GM23338 (cell line): Measurements from ENCODE around the gene GET3. TPM values are rescaled to one million over a fixed set of nuclear protein-coding genes. Genes with fewer than 3 reads are reported as not detected.

Experiments
- ATAC-seq: fragments of 200-7000 bp; cut with Tn5 transposase; 3 replicates; pipeline ENCODE4 v1.9.1; 2020
- DNase-seq: peaks from one replicate; pipeline ENCODE4 v3.0.0-alpha.2; 2015; ENCODE audit warnings: low spot score
- H2AFZ ChIP-seq: fragments of 200-600 bp; sonication (generic); 2 replicates; pipeline ENCODE4 v1.8.0; 2016; ENCODE audit warnings: antibody characterized with exemption, mild to moderate bottlenecking, moderate library complexity
- H3F3A ChIP-seq: fragments of 200-600 bp; sonication (generic); replicated peaks from 2 replicates; pipeline ENCODE4 v1.8.0; 2017; ENCODE audit warnings: antibody characterized with exemption, mixed run types, low read depth
- H3K27ac ChIP-seq: fragments of 200-600 bp; sonication (generic); 2 replicates; pipeline ENCODE4 v1.6.1; 2016; ENCODE audit warnings: low read depth
- H3K27me3 ChIP-seq: fragments of 200-600 bp; sonication (generic); 2 replicates; pipeline ENCODE4 v1.8.0; 2016; ENCODE audit warnings: mild to moderate bottlenecking, mixed run types, moderate library complexity; ENCODE audit not compliant: insufficient read depth
- H3K36me3 ChIP-seq: fragments of 200-600 bp; sonication (generic); 2 replicates; pipeline ENCODE4 v1.8.0; 2016; ENCODE audit warnings: mild to moderate bottlenecking; ENCODE audit not compliant: insufficient read depth
- H3K4me1 ChIP-seq: fragments of 200-600 bp; sonication (generic); 2 replicates; pipeline ENCODE4 v1.8.0; 2016; ENCODE audit warnings: mild to moderate bottlenecking, moderate library complexity; ENCODE audit not compliant: insufficient read depth
- H3K4me2 ChIP-seq: fragments of 200-600 bp; sonication (generic); 2 replicates; pipeline ENCODE4 v1.7.1; 2017; ENCODE audit warnings: mixed run types
- H3K4me3 ChIP-seq: fragments of 200-600 bp; sonication (generic); 2 replicates; pipeline ENCODE4 v1.6.1; 2016; ENCODE audit warnings: mixed run types
- H3K79me2 ChIP-seq: fragments of 200-600 bp; sonication (generic); replicated peaks from 2 replicates; pipeline ENCODE4 v1.8.0; 2017; ENCODE audit warnings: mild to moderate bottlenecking; ENCODE audit not compliant: insufficient read depth
- H3K9me2 ChIP-seq: fragments of 200-600 bp; sonication (generic); 2 replicates; pipeline ENCODE4 v1.8.0; 2017; ENCODE audit not compliant: insufficient read depth
- H4K20me1 ChIP-seq: fragments of 200-600 bp; sonication (generic); replicated peaks from 2 replicates; pipeline ENCODE4 v1.8.0; 2017; ENCODE audit warnings: mild to moderate bottlenecking; ENCODE audit not compliant: insufficient read depth
- H3K27ac Mint-ChIP-seq: 2 replicates; pipeline ENCODE4 v1.8.0; 2020; ENCODE audit warnings: inconsistent platforms, mild to moderate bottlenecking, moderate library complexity, mixed read lengths
- H3K27me3 Mint-ChIP-seq: 3 replicates; pipeline ENCODE4 v1.8.0; 2022; ENCODE audit warnings: low read depth, mild to moderate bottlenecking, moderate library complexity, mixed read lengths, inconsistent platforms; ENCODE audit not compliant: insufficient read depth, poor library complexity
- H3K36me3 Mint-ChIP-seq: 3 replicates; pipeline ENCODE4 v1.8.0; 2021; ENCODE audit warnings: low read depth, mild to moderate bottlenecking, inconsistent platforms, moderate library complexity, mixed read lengths
- H3K4me1 Mint-ChIP-seq: 3 replicates; pipeline ENCODE4 v1.8.0; 2020; ENCODE audit warnings: mild to moderate bottlenecking, inconsistent platforms, mixed read lengths
- H3K4me3 Mint-ChIP-seq: 3 replicates; pipeline ENCODE4 v1.8.0; 2021; ENCODE audit warnings: moderate library complexity, mild to moderate bottlenecking, inconsistent platforms, mixed read lengths
- H3K9me3 Mint-ChIP-seq: 3 replicates; pipeline ENCODE4 v1.8.0; 2020; ENCODE audit warnings: moderate library complexity, mild to moderate bottlenecking, inconsistent platforms, mixed read lengths
- CREB1 ChIP-seq: fragments of 250-450 bp; sonication (Bioruptor Pico); IDR thresholded peaks from 2 replicates; pipeline ENCODE4 v1.5.0; 2020; ENCODE audit warnings: low read depth, mild to moderate bottlenecking, moderate library complexity
- CTCF ChIP-seq, 2 experiments: fragments of 200-600 bp in 1 of 2; sonication (generic) in 1 of 2; conservative IDR thresholded peaks; 2 replicates each; pipeline versions ENCODE4 v1.5.1 to v1.6.1; 2016 to 2017; ENCODE audit warnings: antibody characterized with exemption in 2 of 2, low read depth in 2 of 2, mild to moderate bottlenecking in 2 of 2, moderate library complexity in 1 of 2
- ETS1 ChIP-seq: IDR thresholded peaks from 2 replicates; pipeline ENCODE4 v1.6.1; 2016; ENCODE audit warnings: antibody characterized with exemption
- EZH2 ChIP-seq: fragments of 200-600 bp; sonication (generic); IDR thresholded peaks from one replicate; pipeline ENCODE4 v1.8.0; 2017; ENCODE audit warnings: antibody characterized with exemption, mild to moderate bottlenecking, low read depth; ENCODE audit not compliant: unreplicated experiment
- EZH2phosphoT487 ChIP-seq: fragments of 200-600 bp; sonication (generic); IDR thresholded peaks from one replicate; pipeline ENCODE4 v1.8.1; 2018; ENCODE audit warnings: antibody characterized with exemption; ENCODE audit not compliant: unreplicated experiment
- JUNB ChIP-seq: IDR thresholded peaks from one replicate; pipeline ENCODE4 v1.6.1; 2016; ENCODE audit warnings: antibody characterized with exemption; ENCODE audit not compliant: unreplicated experiment
- NANOG ChIP-seq: IDR thresholded peaks from 2 replicates; pipeline ENCODE4 v1.6.1; 2016; ENCODE audit warnings: antibody characterized with exemption, borderline replicate concordance
- POLR2AphosphoS5 ChIP-seq: IDR thresholded peaks from 2 replicates; pipeline ENCODE4 v1.6.1; 2016; ENCODE audit warnings: antibody characterized with exemption, low read depth
- REST ChIP-seq: IDR thresholded peaks from one replicate; pipeline ENCODE4 v1.6.1; 2018; ENCODE audit warnings: antibody characterized with exemption; ENCODE audit not compliant: unreplicated experiment
- STAT1 ChIP-seq: IDR thresholded peaks from one replicate; pipeline ENCODE4 v1.6.1; 2016; ENCODE audit warnings: antibody characterized with exemption; ENCODE audit not compliant: unreplicated experiment
- ZNF114 ChIP-seq: fragments of 250-450 bp; sonication (Bioruptor Pico); IDR thresholded peaks from 2 replicates; pipeline ENCODE4 v1.5.0; 2020; ENCODE audit warnings: mild to moderate bottlenecking, moderate library complexity
- ZNF331 ChIP-seq: fragments of 250-450 bp; sonication (Bioruptor Pico); IDR thresholded peaks from 2 replicates; pipeline ENCODE4 v1.5.0; 2020; ENCODE audit warnings: low read depth, mild to moderate bottlenecking, moderate library complexity
- ZNF462 ChIP-seq: fragments of 250-450 bp; sonication (Bioruptor Pico); IDR thresholded peaks from 2 replicates; pipeline ENCODE4 v1.5.0; 2020; ENCODE audit warnings: mild to moderate bottlenecking, moderate library complexity
- polyA plus RNA-seq: library from polyadenylated mRNA; unstranded; fragments of >200 nt; fragmentation: Nextera tagmentation; extraction: Ambion mirVana; gene quantifications from 2 replicates; pipeline ENCODE4 v1.2.1, GENCODE V29; 2016
- total RNA-seq: library from RNA; depleted of rRNA; stranded (reverse); fragments of >200 nt; shearing (Covaris generic); gene quantifications from 2 replicates; pipeline ENCODE4 v1.2.3, GENCODE V29; 2014

GET3 gene
- total and polyA plus RNA-seq, 2 experiments from 2014 or later, result 90.4 to 109 TPM

GRCh38 chr19:12730064-12730463 lies 7.2 kb upstream of the GET3 start (continued):
- no peak for TF ChIP-seq ZNF462

- Histone ChIP-seq H3K79me2 (peaks cover 36% of the 10 kb centered on the region), H3K9me2 (no peaks in the 10 kb centered on the region), H3K36me3 (no peaks in the 10 kb centered on the region), H3K4me2 (no peak overlapping the region), H3K27ac (no peak overlapping the region), H3F3A (peaks cover 34% of the 10 kb centered on the region), H3K4me1 (peaks cover 7% of the 10 kb centered on the region; the same call in 1 of the 2 replicates), H4K20me1 (peaks cover 32% of the 10 kb centered on the region), H2AFZ (no peak overlapping the region), H3K4me3 (no peak overlapping the region), H3K27me3 (no peaks in the 10 kb centered on the region)
- Mint-ChIP-seq H3K27ac (no peak overlapping the region), H3K4me1 (peaks cover 20% of the 10 kb centered on the region), H3K4me3 (no peak overlapping the region), H3K9me3 (no peaks in the 10 kb centered on the region; the same call in 2 of the 3 replicates), H3K36me3 (peaks cover 35% of the 10 kb centered on the region), H3K27me3 (peaks cover 3% of the 10 kb centered on the region)
- DNase-seq (no peak), ATAC-seq (no peak)
- no peak for TF ChIP-seq ZNF331
- no peak for TF ChIP-seq CTCF (conservative IDR thresholded peaks at IDR 0.05; ENCODE audit: low read depth in 2 of 2)
- no peak for TF ChIP-seq STAT1
- no peak for TF ChIP-seq ETS1
- no peak for TF ChIP-seq EZH2
- TF ChIP-seq REST, result no peak
- TF ChIP-seq JUNB, result no peak
- no peak for TF ChIP-seq NANOG
- no peak for TF ChIP-seq CREB1 (CRISPR knock-in tag)
- no peak for TF ChIP-seq POLR2AphosphoS5
- no peak for TF ChIP-seq EZH2phosphoT487
- no peak for TF ChIP-seq ZNF114 (CRISPR knock-in tag)
Measured at GRCh38 chr19:12731337-12731736, 6.0 kb upstream of the GET3 start.
